WERI-Rb-1 (cell line): ENCODE data around the gene PPP4R2.

Experiments
- DNase-seq: peaks from one replicate; pipeline ENCODE4 v3.0.0-alpha.2; 2020
- H3K27ac ChIP-seq: fragments of 250-450 bp; sonication (Bioruptor Pico); 2 replicates; pipeline ENCODE4 v1.5.1; 2020; ENCODE audit warnings: mild to moderate bottlenecking, moderate library complexity
- H3K27me3 ChIP-seq: fragments of 250-450 bp; sonication (Bioruptor Pico); 2 replicates; pipeline ENCODE4 v1.5.1; 2021; ENCODE audit warnings: mild to moderate bottlenecking, low read depth, moderate library complexity; ENCODE audit not compliant: insufficient read depth, severe bottlenecking
- H3K36me3 ChIP-seq: fragments of 250-450 bp; sonication (Bioruptor Pico); 2 replicates; pipeline ENCODE4 v1.5.1; 2020; ENCODE audit warnings: mild to moderate bottlenecking, moderate library complexity
- H3K4me3 ChIP-seq: 2 replicates; pipeline ENCODE4 v1.5.1; 2011; ENCODE audit warnings: low read depth, mild to moderate bottlenecking, control low read depth, low read length
- H3K9me3 ChIP-seq: fragments of 250-450 bp; sonication (Bioruptor Pico); 2 replicates; pipeline ENCODE4 v1.5.1; 2021; ENCODE audit warnings: mild to moderate bottlenecking, moderate library complexity; ENCODE audit not compliant: severe bottlenecking
- CTCF ChIP-seq: IDR thresholded peaks from 2 replicates; pipeline ENCODE4 v1.5.1; 2011; ENCODE audit warnings: low read depth, mild to moderate bottlenecking, control low read depth, inconsistent platforms, low read length

PPP4R2 gene

GRCh38 chr3:73068419-73068818, 71.8 kb downstream of the PPP4R2 start:
- no peaks in the 10 kb centered on the region for H3K27me3 ChIP-seq
- H3K4me3 ChIP-seq, result no peak overlapping the region
- no peaks in the 10 kb centered on the region for H3K9me3 ChIP-seq
- no peak overlapping the region for H3K27ac ChIP-seq
- no peak for DNase-seq
- no peak for TF ChIP-seq CTCF
- peaks cover 38% of the 10 kb centered on the region for H3K36me3 ChIP-seq

- Histone ChIP-seq H3K9me3 (no peaks in the 10 kb centered on the region), H3K36me3 (peaks cover 30% of the 10 kb centered on the region), H3K27ac (no peak overlapping the region), H3K27me3 (no peaks in the 10 kb centered on the region), H3K4me3 (no peak overlapping the region)
- TF ChIP-seq CTCF, result no peak
- DNase-seq, result no peak
Measured at GRCh38 chr3:73069187-73069586, 72.6 kb downstream of the PPP4R2 start.

- Histone ChIP-seq H3K27me3 (no peaks in the 10 kb centered on the region), H3K4me3 (no peak overlapping the region), H3K9me3 (no peaks in the 10 kb centered on the region), H3K36me3 (peaks cover 23% of the 10 kb centered on the region), H3K27ac (no peak overlapping the region)
- no peak for TF ChIP-seq CTCF
- no peak for DNase-seq
Measured at GRCh38 chr3:73069775-73070444, 73.3 kb downstream of the PPP4R2 start.

- no peak for TF ChIP-seq CTCF
- Histone ChIP-seq H3K9me3 (no peaks in the 10 kb centered on the region), H3K4me3 (no peak overlapping the region), H3K36me3 (peaks cover 16% of the 10 kb centered on the region), H3K27me3 (no peaks in the 10 kb centered on the region), H3K27ac (no peak overlapping the region)
- no peak for DNase-seq
Measured at GRCh38 chr3:73070675-73071575, 74.3 kb downstream of the PPP4R2 start.

GRCh38 chr3:73071952-73072351, 75.3 kb downstream of the PPP4R2 start:
- no peak overlapping the region; the same call in 1 of the 2 replicates for H3K27ac ChIP-seq
- peaks cover 9% of the 10 kb centered on the region for H3K36me3 ChIP-seq
- H3K27me3 ChIP-seq, result no peaks in the 10 kb centered on the region
- H3K9me3 ChIP-seq, result no peaks in the 10 kb centered on the region
- no peak for DNase-seq
- no peak overlapping the region for H3K4me3 ChIP-seq
- no peak for TF ChIP-seq CTCF
